GM18505 (cell line): Measurements from ENCODE around the gene CD34.
"Not testable (repeated sequence)": the region's sequence is repeated elsewhere in the genome, so short reads cannot be mapped to it uniquely, and the experiment has no call there.

ENCODE experiments used
- ATAC-seq: cut with Tn5 transposase; IDR thresholded peaks from one replicate; pipeline ENCODE4 v1.9.1; 2021; ENCODE audit not compliant: unreplicated experiment
- POLR2A ChIP-seq: IDR thresholded peaks from 4 replicates; pipeline ENCODE4 v1.6.1; 2011; ENCODE audit warnings: borderline replicate concordance; ENCODE audit not compliant: insufficient read depth, insufficient read length; ENCODE audit errors: extremely low read depth

Gene CD34

DNA sequence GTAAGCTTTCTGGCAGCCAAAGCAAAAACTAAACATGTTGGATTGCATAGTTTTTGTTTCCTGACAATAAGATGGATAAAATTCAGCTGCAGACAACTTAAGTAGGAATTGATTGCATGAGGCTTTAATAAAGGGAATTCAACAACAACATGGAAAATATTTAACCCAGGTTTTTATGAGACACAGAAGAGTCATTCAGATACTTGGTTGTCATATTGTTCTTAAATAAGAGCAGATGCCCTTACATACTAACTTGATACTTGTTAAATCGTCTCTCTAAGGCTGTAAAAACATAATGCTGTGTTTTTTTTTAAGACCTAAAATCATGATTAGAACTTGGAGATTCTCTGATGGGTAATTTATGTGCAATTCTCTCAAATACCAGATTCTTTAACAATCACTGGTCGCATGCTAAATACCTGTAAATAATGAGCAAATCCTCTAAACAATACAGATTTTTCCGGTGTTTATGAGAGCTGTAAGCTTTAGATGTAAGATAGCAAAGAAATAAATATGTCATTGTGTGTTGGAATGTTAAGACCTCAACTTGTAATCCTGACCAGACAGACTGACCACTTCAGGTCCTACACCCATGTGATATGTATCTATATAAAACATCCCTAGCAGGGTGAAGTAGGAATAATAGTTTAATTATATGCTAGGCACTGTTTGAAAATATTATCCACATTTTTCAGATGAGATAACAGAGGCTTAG is 37.8 kb upstream of the CD34 start:
- TF ChIP-seq POLR2A: no peak
- ATAC-seq: no peak

DNA sequence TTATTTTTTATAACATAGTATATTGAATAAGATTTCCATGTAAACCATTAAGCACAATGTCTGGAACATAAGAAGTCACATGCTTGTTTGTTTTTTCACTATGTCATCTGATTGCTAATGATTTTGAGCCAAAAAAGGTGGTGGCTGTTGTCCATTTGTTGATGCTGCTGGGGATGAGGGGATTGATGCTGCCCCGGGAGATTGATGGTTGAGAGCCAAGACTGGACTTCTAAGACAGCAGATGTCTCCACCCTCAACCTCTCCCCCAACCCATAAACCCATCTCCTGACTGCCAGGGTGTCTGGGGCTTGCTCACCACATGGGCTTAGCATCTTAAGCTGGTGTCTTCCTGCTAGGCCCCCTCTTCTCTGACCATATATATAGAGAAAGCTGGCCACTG is 35.8 kb upstream of the CD34 start:
- no peak for TF ChIP-seq POLR2A
- ATAC-seq: no peak

DNA sequence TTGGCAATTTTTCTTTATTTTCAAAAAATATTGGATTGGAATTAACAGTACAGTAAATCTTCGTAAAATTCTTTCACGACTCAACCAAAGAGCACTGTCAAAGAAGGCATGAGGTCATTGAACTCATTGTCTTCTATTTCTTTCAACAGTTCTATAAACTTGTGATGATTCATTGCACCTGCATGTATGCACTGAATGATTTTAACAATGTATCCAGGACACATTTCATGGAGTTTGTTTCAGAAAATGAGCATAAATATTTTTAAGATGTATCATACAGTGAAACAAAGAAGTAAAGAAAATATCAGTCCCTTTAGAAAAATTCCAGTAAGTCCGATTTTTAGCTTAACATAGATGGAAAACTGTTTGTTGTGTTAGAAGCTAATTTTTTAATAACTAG is 33.6 kb upstream of the CD34 start:
- no peak for TF ChIP-seq POLR2A
- no peak for ATAC-seq

DNA sequence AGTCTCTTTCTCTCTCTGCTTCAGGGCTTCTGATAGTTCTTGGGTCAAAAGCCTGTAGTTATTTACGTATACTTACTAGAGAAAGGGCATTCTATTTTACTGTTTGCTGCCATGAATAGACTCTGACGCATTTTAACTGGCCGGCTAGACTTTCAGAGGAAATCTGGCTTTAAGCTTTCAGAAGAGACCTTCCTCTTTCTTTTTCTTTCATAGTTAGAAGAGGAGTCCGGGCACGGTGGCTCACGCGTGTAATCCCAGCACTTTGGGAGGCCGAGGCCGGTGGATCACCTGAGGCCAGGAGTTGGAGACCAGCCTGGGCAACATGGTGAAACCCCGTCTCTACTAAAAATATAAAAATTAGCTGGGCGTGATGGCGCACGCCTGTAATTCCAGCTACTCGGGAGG is 31.4 kb upstream of the CD34 start:
- not testable (repeated sequence) for ATAC-seq

DNA sequence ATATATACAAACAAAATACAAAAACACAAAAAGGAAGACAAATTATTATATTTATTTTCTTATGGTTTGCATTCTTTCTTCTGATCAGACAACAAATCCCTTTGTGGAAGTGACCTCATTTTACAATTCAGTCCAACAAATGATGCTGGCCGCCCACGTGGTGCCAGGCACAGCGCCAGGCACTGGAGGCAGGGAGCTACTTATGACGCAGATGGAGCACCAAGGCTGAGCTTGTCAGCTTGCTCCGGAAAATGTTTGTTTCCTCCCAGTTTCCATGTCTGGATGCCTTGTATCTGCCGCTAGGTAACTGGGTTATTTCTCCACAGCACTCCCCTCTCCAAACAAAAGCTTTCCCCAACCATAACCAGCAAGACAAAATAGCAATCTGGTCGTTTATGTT is 30.7 kb upstream of the CD34 start:
- no peak for TF ChIP-seq POLR2A
- no peak for ATAC-seq

DNA sequence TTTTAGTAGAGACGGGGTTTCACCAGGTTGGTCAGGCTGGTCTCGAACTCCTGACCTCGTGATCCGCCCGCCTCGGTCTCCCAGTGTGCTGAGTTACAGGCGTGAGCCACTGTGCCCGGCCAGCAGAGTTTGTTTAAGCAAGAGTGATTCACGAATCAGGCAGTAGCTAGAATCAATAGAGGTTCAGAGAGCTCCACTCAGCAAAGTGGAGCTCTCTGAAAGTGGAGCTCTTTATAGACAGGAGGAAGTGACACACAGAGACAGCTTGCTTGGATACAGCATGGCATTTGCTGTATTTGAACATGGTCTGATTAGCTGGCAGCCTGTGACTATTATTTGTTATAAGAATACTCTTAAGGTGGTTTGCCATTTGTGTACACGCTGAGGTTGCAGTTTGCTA is 27.1 kb upstream of the CD34 start:
- no peak for TF ChIP-seq POLR2A
- ATAC-seq: no peak

DNA sequence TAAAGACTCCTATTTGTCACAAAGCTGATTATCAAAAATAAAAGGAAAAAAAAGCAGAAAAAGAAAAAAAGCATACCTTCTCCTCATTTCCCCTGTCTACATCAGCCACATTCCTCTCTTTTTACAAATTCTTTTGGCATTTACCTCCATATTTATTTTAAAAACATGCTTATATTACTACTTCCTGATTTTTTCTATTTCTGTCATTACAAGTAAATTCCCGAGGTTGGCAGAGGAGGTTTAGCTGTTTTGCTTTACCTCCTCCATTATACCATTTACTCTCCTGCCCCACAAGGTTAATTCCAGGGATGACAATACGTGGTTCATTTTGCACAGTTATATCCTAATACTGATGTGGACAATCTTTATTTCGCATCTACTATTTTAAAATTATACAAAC is 26.3 kb upstream of the CD34 start:
- no peak for ATAC-seq

DNA sequence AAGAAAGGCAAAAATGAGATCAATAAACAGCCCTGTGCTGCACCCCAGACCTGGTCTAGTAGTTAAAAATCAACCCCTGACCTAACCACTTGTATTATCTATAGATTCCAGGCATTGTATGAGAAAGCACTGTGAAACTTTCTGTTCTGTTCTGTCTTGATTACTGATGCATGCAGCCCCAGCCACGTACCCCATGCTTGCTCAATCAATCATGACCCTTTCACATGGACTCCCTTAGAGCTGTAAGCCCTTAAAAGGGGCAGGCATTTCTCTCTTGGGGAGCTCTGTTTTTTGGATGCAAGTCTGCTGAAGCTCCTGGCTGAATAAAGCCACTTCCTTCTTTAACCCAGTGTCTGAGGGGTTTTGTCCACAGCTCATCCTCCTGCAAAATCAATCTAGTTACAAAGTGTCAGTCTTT is 24.2 kb upstream of the CD34 start:
- no peak for TF ChIP-seq POLR2A
- peak; percentile 92 for ATAC-seq

More for the DNA sequence above, 26.3 kb upstream of the CD34 start:
- TF ChIP-seq POLR2A: no peak

DNA sequence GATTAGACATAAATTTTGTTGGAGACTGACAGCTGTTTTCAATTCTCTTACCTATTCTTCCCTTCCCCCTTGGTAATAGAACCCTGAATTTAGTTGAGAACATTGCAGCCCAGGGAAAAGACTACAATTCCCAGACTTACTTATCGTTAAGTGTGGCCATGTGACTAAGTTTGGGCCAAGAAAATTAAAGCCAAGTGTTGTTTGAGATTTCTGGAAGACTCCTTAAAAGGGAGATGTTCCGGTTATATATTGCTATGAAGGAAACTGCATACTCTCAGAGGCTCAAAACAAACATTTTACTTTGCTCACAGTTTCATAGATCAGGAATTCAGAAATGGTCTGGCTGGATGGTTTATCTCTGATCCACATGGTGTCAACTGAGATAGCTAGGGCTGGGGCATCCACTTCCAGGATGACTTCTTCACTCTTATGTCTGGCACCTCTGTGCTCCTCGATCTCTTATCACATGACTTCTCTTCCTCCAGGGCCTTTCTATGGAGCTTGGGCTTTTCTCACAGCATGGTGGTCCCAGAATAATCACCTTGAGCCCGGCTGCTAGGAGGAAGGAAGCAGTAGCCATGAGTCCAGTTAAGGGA is 22.4 kb upstream of the CD34 start:
- no peak for ATAC-seq
- no peak for TF ChIP-seq POLR2A

DNA sequence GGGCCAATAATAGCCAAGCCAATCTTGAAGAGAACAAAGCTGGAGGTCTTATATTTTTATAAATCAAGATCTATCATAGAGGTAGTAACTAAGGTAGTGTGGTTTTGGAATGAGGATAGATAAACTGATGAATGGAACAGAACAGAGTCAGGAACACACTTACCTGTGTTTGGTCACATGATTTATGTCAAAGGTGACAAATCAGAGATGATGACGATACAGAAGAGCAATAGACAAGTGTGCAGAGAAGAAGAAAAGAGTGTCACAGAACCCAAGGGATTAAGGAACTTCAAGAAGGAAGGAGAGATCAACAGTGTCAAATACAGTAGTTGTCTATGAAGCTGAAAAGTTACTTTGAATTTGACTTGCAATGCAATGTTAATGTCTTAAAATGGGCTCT is 16.1 kb upstream of the CD34 start:
- no peak for TF ChIP-seq POLR2A

DNA sequence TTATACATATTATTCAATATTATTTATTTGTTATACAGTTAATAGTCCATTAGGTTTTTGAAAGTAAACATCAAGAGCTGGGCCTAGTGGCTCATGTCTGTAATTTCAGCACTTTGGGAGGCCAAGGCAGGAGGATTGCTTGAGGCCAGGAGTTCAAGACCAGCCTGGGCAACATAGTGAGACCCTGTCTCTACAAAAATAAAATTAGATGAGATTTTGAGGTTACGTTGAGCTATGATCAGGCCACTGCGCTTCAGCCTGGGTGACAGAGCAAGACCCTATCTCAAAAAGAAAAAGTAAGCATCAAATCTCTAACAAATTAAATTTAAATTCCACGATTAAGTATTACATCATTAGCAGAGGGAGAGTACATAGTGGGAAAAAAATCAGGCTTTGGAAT is 15.0 kb upstream of the CD34 start:
- ATAC-seq: not testable (repeated sequence)

More for the DNA sequence above, 16.1 kb upstream of the CD34 start:
- ATAC-seq: no peak

DNA sequence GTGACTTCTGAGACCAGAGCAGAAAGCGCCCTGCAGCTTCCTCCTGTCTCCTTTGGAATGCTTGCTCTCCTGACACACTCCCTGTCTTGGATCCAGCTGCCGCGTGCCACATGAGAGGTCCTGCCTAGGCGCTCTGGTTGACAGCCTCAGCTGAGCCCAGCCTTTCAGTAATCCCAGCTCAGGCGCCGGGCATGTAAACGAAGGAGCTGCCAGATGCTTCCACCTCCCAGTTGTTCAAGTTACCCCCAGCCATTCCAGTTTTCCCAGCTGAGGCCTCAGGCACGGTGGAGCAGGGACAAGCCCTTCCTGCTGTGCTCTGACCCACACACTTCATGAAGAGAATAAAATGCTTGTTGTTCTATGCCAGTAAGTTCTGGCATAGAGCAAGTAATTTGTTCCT is 14.3 kb upstream of the CD34 start:
- no peak for ATAC-seq
- no peak for TF ChIP-seq POLR2A

DNA sequence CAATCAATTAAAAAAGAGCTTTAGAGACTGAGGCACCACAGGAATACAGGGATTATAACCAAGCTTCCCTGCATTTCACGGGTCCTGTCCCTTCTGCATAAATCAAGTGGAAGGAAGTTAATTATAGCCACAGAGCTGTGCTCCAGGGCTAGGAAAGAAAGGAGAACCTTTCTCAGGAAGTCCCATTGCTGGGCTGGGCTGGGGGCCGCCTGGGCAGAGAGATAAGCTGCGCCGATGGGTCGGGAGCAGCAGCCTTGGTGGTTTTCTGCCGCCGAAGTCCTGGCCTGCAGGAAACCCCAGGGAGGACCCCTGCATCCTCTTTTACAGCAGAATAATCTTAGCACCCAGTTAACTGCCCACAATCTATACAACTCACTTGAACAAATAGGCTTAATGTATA is 12.6 kb upstream of the CD34 start:
- TF ChIP-seq POLR2A: no peak
- no peak for ATAC-seq

DNA sequence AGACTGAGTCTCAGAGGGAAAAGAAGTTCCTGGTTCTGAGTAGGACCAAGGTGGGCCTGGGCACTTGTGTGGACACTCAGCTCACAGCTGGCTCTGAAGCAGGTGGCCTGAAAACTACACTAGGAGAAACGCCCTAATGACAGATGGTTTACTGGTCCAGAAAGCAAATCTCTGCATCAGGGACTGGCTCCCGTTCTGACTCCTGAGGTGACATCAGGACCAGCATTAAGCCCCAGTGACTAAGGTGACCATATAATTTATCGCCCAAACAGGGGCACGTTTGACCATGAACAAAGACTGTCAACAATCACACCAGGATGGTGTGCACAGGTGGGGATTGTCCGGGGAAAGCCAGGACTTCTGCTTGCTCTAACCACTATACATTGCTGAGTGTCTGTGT is 12.2 kb upstream of the CD34 start:
- TF ChIP-seq POLR2A: no peak
- no peak for ATAC-seq

DNA sequence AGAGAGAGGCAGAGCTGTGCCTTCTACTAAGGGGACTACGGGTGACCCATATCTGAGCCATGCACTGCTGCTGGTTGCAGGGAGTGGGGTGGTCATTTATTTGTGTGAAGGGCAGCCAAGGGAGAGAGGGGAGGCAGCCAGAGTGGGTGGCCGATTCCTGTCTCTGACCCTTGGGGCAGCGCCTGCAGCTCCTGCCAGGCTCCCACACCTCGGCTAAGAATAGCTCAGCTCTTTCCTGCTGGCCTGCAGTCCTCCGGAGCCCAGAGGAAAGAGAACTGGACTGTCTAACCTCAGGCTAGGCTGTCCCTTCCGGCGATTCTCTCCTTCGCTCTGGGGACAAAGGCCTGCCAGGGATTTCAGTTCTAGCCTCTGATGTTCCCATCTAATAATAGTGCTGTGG is 11.6 kb upstream of the CD34 start:
- TF ChIP-seq POLR2A: no peak
- no peak for ATAC-seq
